Right renal pelvis (tissue), 4 donors: ENCODE results near the gene NASP. TPM values are rescaled to one million over a fixed set of nuclear protein-coding genes. Genes with fewer than 3 reads are reported as not detected.

ENCODE experiments used
- DNase-seq, 4 donors: peaks; one replicate each; pipeline ENCODE4 v3.0.0-alpha.2; 2013; ENCODE audit warnings: low read depth in 4 of 4, low spot score in 3 of 4, missing footprints in 1 of 4
- polyA plus RNA-seq, 4 donors: library from polyadenylated mRNA; unstranded; fragments of 120-200 nt; gene quantifications; one replicate each; pipeline ENCODE4 v1.2.1, GENCODE V29; 2013; ENCODE audit not compliant: insufficient read length in 4 of 4

Gene NASP
- polyA plus RNA-seq, 4 donors = 271 to 301 (median 279) TPM

DNA sequence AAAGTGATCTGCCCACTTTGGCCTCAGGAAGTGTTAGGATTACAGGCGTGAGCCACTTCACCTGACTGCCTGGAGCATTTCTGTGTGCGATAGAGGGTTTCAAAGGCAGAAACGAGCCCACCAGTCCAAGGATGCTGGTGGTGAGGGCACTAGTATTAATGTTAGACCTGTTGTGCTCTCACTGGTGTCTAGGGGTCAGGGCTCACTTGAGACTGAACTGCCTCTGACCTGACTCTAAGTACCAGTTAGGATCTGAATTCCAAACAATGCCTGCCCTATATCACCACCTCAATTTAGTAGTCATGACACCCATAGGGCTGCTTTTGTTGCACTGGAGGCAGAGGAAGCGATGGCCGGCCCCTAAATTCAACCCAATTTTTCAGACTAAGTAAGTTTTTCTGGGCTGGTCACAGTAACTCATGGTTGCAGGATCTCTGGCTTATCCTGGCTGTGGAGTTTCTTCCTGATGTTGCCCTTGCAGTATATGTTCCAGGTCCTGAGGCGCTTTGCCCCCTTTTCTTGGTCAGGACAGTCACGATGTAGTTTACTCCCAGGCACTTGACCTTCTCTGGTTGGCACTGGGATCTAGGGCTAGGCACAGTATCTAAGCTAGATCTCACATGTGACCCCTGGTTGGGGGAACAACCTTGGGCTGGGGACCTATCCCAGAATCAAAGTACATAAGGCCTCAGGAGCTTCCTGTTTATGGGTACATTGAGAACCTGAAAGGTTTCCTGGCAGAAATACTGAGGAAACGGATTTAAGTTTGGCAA is 35.5 kb downstream of the NASP start:
- DNase-seq = no peak

DNA sequence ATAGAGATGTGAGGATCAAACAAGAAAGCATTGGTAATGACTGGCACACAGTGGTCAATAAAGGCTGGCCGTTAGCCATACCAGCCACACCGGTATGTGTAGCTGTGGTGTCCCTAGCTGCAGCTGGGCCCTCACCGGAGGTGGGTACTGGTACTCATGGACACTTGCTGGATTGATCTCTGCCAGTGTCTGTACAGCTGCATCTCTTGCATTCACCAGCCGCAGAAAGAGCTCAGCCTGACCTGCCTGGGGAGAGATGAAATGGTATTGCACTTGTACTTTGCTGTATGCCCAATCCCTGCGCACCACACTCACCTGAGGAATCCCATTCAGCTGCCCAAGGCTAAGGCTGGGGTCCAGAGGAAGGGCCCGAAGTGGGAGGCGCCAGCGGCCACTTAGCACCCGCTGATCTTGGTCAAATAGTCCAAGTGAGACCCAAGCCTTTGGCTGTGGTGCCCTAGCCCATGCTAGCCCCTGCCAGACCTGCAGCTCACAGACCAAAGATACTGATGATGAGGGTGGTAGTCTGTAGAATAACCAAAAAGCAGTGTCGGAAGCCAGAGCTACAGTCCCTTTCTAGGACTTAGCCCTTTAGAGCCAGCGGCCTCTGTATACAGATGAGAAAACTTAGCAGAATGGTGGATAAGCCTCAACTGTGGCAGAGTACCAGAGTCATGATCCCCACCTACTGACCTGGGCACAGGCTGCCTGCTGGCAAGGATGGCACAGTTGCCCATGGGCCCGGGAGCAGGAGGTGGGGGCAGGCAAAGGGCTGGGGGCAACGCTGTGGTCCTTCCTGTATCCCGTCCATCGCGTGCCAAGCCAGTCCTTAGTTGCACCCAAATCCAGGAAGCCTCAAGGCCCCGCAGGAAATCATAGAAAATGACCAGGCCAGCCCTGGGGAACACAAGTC is 37.0 kb downstream of the NASP start:
- no peak for DNase-seq

DNA sequence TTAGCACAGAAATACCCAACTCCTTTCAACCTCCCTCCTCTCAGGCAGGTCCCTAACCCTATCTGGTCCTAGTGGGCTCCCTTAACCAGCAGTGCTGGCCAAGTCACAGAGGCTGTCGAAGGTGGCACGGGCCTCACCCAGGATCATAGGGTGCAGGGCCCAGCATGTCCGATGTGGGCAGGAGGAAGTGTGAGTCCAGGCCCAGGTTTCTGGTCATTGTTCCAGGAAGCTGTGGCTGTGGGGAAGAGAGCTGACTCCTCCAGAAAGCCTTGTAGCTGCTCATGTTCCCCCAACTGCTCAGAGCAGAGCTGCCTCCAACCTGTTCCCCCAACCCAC is 37.6 kb downstream of the NASP start:
- no peak for DNase-seq

DNA sequence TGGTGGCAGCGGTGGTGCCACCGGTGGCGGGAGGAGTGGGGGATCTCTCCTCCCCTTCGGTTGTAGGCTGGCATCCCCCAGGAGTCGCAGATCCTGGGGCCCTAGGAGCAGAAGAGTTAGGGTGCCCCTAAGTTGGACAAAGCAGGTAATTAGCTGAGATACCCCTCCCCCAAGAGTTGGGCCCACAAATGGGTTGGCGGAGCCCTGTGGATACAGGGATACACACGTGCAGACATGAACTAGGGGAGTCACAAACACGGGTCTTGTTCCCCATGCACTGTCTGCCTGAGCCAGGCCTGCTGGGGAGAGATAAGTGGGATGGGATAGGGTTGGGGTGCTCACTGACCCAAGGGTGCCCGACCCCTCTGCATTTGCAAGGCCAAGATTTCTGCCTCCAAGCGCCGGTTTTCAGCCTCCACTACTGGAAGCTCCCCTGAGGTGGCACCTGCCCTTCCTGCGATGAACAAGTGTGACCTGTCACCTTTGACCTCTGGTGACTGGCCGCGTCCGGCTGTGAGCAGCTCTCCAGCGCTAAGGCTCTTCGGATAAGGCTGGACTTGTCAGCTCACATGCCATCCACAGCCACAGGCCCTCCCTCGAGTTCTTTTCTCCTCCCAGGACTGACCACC is 38.2 kb downstream of the NASP start:
- no peak for DNase-seq

DNA sequence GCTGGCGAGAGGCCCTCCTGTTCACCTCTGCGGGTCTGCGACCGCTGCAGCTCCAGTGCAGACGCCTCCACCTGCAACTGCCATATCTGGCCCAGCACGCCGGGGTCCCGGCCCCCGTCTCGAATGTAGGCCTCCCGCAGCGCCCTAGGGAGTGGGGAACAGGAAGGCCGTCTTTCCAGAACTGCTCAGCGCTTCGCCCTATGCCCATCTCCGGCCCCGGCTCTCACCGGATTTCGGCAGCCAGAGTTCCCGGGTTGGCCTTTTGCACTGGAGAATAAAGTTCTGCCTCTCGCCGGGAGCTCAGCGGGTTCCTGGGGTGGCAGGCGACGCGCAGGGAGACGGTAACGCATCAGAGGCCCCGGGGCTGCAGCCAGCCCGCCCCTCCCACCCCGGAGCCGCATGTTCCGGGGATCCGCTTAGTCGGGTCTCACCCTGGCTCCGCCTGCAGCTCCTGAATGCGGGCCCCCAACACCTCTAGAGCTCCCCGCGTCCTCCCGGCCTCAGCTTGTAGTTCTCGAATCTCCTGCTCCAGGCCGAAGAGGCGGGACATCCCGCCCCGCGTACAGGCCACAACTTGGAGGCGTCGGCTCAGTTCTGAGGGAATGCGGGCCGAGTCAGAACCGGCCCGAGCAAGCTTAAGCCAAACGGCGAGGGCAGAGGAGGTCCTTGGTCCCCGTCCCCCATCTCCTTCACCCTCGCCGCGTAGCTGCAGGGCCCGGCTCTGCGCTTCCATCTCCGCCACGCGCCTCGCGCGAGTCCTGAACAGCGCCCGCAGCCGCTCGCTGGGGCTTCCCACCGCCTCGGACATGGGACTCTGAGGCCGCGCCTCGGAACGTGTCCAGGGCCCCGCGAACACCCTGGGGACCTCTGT is 38.9 kb downstream of the NASP start:
- DNase-seq = peak in 1 of 4 donors; percentile 16

DNA sequence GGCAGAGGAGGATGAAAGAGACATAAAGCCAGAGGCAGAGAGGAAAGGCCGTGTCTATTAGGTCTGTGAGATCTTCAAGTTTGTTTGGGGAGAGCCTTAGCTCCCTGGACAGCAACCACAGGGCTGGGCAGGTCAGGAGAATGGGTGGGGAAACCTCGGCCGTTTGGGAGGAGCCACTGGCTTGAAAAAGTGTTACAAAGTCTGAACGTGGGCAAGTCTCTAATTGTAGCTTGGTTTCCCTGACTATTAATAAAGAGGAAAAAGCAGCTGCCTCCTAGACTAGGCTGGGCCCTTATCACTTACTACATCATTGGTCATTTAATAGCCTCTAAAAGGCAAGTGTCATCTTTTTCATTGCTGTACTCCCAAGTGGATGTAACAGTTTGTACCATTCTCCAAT is 40.1 kb downstream of the NASP start, which contains the start of gene CCDC17:
CCDC17 (minus strand) TSS at position 83 of the 400 bp plus-strand sequence. CDS start 145 bp downstream, outside the sequence.
- DNase-seq = no peak

DNA sequence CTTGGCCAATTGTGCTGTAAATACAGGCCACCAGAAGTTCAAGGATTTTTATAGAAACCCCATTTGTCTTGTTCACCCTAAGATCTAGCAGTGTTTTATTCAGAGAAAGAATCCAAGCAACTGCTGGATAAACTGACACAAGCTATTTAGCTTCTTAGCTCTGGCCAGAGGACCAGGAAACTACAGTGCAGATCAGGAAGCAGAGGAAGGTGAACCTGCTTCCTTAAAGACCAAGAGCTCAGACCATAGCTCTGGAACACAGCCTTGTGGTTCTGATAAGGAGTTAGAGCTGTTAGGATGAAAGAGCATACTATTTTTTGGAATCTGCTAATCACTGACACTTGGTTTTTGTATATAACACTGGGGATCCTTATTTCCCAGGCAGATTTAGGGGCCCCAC is 45.2 kb downstream of the NASP start:
- no peak for DNase-seq

DNA sequence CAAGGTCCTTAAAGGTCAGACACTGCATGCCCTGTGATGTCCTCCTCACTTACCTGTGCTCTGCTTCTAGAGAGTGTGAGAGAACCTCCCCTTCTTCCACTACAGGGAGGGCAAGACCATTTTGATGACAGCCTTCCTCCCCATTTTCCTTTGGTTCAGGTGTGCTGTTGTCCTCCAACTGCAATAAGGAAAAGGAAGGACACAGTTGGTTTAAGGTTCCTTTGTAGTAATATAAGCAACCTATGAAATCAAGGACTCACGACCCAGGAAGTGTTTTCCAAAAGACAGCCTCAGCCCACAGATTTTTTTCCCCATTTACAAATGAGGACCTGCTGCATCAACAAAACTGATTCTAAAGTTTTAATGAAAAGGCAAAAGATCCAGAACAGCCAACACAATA is 46.6 kb downstream of the NASP start:
- no peak for DNase-seq

DNA sequence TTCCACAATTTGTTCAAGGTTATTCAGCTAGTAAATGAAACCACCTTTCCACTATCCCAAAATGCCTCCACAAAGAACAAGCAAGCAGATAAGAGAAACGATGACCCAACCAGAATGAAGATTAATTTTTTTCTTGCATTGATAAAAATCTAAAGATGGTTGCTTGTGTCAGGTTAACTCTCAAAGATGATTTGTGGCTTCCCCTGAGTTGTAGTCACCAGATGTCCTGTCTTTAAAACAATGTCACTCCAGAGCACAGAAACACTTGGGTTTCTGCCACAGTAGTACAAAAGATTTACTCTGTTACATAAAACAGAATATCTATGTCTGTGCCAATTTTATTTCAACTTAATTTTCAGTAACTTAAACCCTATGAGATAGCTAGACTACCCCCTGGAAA is 51.4 kb downstream of the NASP start:
- DNase-seq = no peak

DNA sequence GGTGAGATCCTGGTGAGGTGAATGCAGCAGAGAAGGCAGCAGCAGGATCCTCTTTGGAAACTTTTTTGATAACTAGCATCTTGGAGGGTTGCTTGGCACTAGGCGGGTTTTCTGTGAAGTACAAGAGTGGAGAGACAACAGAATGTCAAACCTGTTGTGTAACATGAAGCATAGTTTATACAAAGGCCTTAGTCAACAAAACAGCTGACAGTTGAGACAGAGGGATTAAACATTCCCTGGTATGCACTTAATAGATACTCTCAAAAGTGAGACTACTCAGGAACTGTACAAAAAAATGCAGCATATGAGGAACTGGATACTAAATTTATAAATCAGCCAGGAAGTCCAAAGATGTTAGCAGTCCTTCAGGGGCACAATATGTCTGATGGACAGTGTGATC is 56.5 kb downstream of the NASP start:
- no peak for DNase-seq

DNA sequence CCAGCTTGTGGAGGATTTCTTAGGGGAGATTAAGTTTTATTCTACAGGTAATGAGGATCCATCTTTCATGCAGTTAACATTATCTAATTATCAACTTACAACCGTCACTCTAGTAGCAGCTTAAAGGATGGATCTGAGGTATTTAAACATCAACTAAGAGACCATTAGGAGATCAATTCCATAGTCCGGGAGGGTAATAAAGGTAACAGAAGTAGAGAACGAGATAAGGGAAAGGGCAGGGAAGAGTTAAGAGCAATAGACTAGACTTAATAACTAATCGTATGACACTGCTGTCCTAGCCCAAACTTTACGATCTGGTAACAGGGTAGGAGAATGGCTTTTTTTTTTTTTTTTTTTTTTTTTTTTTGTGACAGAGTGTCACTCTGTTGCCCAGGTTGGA is 59.5 kb downstream of the NASP start:
- DNase-seq = no peak

DNA sequence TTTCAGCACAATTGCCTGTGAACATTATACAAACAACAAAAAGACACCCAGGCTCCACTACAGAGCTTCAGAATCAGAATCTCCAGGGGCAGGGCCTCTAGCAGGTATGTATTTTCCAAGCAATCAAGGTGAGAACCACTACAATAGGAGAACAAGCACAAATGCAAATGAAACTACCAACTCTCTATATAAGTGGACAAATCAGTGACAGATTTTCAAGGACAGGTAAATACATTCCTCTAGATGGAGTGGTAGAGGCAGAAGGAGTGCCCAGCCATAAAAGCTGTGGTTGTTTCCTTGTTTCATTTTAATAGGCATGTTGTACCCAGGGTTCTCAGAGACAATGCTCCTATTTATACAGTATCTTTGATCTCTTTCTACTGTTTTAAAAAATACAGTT is 60.1 kb downstream of the NASP start:
- no peak for DNase-seq

DNA sequence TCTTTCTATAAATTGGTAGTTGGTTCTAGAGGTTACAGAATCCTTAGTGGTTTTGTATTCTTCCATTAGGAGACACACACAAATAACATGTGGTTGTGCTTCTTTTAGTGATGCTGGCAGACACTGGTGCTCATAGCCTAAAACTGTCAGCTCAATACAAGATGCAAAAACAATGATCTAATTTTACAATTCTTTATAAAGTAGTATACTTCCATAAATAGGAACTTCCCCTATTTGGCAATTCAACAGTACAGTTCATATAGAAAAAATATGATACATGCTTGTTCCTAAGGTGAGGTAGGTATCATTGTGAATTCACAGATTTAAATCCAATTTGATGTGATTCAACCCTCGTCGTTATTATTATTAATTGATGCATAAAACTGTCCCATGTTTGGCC is 60.8 kb downstream of the NASP start:
- no peak for DNase-seq

DNA sequence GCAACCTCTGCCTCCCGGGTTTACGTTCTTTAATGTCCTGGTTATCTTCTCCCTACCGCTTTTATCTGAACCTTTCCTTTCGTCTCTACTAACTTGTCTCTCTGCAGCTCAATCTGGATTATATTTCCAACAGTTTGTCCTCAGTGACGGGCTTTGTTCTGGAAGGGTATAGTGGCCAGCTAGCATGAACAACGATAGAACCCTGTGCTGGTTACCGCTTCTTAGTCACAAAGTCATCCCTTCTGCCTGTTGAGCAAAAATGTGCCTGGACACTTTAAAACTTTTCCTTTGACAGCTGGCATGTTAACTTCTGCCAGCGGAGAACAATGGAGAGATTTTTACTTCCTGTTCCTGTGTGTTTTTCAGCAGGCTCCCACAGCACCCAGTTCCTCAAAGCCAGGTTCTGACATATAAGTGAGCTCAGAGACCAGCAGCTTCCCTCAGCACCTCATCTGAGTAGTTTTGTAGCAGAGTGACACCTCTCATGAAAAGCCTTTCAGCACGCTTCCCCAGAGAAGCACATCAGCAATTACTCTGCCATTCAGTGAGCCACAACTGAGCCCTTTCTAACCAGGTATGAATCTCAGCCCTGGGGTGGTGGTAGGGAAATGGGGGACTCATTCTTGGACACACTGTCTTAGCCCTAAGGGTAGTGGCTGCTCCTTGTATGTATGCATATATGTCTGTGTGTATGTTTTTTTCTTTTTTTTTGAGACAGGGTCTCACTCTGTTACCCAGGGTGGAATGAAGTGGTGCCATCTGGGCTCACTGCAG is 63.6 kb downstream of the NASP start:
- DNase-seq = no peak

DNA sequence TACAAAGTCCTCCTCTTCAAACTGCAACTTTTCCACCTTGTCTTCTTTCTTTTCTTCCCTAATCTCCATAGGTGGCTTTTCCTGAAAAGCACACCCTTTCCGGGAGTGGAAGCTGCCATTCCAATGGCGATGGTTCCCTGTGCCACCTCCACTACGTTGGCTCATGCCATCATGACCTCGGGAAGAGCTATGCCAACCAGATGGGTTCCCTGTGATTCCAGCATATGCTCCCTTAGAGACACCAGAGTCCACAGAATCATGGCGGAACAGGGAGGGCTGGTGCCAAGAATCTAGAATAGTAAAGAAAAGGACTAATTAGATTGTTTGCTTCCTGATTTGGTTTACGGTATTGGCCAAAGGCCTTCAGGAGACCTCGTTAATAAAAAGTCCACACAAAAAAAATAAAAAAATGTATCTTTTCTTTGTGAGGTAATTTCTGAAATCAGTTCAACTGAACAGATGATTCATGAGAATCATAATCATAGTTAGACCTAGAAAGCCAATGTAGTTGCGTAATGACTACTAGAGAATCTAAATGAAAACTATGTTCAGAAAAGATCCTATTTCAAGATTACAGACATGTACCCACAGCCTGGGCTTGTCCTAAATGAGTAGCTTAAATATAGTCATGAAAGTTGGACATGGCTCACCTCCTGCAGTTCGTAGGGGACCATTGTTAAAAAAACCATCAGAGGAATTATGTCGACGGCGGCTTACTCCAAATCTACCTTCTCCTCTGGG is 70.9 kb downstream of the NASP start:
- no peak for DNase-seq

DNA sequence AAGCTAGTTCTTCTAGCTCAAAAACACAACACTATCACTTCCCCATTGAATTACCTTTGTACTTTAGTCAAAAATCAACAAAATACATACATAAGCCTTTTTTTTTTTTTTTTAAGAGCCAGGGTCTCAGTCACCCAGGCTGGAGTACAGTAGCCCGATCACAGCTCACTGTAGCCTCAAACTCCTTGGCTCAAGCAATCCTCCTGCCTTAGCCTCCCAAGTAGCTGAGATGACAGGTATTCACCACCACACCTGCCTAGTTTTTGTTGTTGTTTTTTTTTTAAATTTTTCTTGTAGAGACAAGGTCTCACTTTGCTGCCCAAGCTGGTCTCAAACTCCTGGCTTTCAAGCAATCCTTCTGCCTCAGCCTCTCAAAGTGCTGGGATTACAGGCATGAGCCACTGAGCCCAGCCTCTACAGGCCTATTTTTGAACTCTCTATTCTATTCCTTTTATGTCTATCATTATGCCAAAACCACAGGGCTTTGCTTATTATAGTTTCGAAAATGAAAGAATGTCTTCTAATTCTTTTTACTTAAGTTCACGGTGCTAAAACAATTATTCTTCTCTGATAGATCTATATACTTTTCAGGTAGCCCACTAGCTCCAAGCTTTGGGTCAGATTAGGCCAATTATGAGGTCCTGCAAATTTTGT is 72.9 kb downstream of the NASP start:
- no peak for DNase-seq

DNA sequence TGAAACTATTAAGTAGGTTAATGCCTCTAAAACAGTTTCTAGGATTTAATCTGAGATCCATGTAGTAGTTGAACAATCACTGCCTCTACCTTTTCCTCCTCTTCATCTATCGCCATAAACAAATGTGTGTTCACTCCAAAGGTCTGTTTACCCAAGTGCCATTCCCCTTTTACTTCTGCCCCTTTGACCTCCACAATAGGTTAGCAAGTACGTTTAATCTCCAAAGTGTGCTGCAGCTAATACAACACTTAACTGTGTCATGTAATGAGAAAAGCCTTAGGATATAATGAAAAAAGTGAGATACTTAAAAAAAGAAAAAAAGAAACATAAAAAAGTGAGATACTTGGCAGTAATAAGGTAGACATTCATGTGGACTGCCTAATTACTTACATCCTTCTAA is 74.3 kb downstream of the NASP start:
- DNase-seq = no peak

DNA sequence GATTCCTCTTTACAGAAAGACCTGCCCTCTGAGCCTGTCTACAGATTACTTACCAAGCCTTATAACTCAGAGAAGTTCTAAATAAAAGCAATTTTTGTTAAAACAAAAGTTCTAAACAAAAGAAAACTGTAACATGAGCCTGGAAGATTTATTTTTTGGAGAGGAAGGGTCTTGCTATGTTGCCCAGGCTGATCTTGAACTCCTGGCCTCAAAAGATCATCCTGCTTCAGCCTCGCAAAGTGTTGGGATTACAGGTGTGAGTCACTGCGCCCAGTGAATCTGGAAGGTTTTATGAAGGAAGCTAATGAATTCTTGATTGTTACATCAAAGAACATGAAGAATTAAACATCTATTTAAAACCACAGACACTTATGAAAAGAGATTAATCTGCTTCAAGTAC is 75.4 kb downstream of the NASP start:
- no peak for DNase-seq

DNA sequence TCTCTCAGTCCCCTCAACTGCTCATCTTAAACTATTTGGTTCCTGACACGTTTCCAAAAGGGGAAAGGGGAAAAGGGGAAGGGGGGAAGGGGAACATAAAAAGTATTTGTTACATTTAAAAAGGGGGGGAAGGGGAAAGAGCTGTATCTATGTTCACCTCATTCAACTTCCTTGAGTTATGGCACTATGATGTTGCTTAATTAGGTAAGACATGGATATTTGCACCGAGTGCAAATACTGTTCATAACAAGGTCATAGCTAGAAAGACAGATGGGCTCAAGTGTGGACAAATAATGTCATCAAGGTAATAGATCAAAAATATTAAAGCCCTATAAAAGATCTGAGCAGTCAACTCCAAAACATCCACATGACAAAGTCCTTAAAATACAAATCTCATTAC is 76.5 kb downstream of the NASP start:
- DNase-seq = no peak
